SK-N-SH treated with all-trans-retinoic acid at 6 μM for 48 hours (cell line): Measurements from ENCODE around the gene SLC2A11.

ENCODE experiments used
- ATAC-seq: fragments of 200-7000 bp; cut with Tn5 transposase; 3 replicates; pipeline ENCODE4 v1.9.1; 2020; ENCODE audit warnings: mild to moderate bottlenecking, moderate library complexity
- BACH2 ChIP-seq: fragments of 250-450 bp; sonication (Bioruptor Pico); IDR thresholded peaks from 2 replicates; pipeline ENCODE4 v1.9.0; 2021; ENCODE audit warnings: mild to moderate bottlenecking, borderline replicate concordance
- CSDC2 ChIP-seq: fragments of 250-450 bp; sonication (Bioruptor Pico); IDR thresholded peaks from 2 replicates; pipeline ENCODE4 v1.5.0; 2020; ENCODE audit warnings: mild to moderate bottlenecking, moderate library complexity
- ESRRG ChIP-seq: fragments of 250-450 bp; sonication (Bioruptor Pico); IDR thresholded peaks from 2 replicates; pipeline ENCODE4 v1.6.1; 2021; ENCODE audit warnings: mild to moderate bottlenecking
- GLIS3 ChIP-seq: fragments of 250-450 bp; sonication (Bioruptor Pico); IDR thresholded peaks from 2 replicates; pipeline ENCODE4 v1.5.0; 2020; ENCODE audit warnings: mild to moderate bottlenecking, moderate library complexity
- ISL1 ChIP-seq: fragments of 250-450 bp; sonication (Bioruptor Pico); IDR thresholded peaks from 2 replicates; pipeline ENCODE4 v2.1.2; 2022; ENCODE audit warnings: mild to moderate bottlenecking, moderate library complexity
- OSR1 ChIP-seq: fragments of 250-450 bp; sonication (Bioruptor Pico); IDR thresholded peaks from 2 replicates; pipeline ENCODE4 v1.8.0; 2022; ENCODE audit warnings: moderate library complexity, mild to moderate bottlenecking, inconsistent platforms
- PPARA ChIP-seq: fragments of 250-450 bp; sonication (Bioruptor Pico); IDR thresholded peaks from 2 replicates; pipeline ENCODE4 v1.5.0; 2020; ENCODE audit warnings: mild to moderate bottlenecking, borderline replicate concordance
- RARB ChIP-seq: fragments of 250-450 bp; sonication (Bioruptor Pico); IDR thresholded peaks from 2 replicates; pipeline ENCODE4 v1.8.0; 2021; ENCODE audit warnings: mild to moderate bottlenecking, moderate library complexity
- SNAI2 ChIP-seq: fragments of 250-450 bp; sonication (Bioruptor Pico); IDR thresholded peaks from 2 replicates; pipeline ENCODE4 v1.5.0; 2020; ENCODE audit warnings: mild to moderate bottlenecking, moderate library complexity
- TCF4 ChIP-seq: fragments of 250-450 bp; sonication (Bioruptor Pico); IDR thresholded peaks from 2 replicates; pipeline ENCODE4 v1.8.0; 2021; ENCODE audit warnings: mild to moderate bottlenecking, moderate library complexity, borderline replicate concordance
- TOX ChIP-seq: fragments of 250-450 bp; sonication (Bioruptor Pico); IDR thresholded peaks from 2 replicates; pipeline ENCODE4 v1.8.0; 2021; ENCODE audit warnings: mild to moderate bottlenecking, moderate library complexity, borderline replicate concordance
- ZC3H10 ChIP-seq: fragments of 250-450 bp; sonication (Bioruptor Pico); IDR thresholded peaks from 2 replicates; pipeline ENCODE4 v1.5.1; 2021; ENCODE audit warnings: mild to moderate bottlenecking, moderate library complexity
- ZFP3 ChIP-seq: fragments of 250-450 bp; sonication (Bioruptor Pico); IDR thresholded peaks from 2 replicates; pipeline ENCODE4 v1.5.0; 2020; ENCODE audit warnings: mild to moderate bottlenecking, moderate library complexity
- ZNF565 ChIP-seq: fragments of 450-650 bp; formaldehyde crosslinking; conservative IDR thresholded peaks from 2 replicates; pipeline ENCODE4 v1.5.0; 2020; ENCODE audit warnings: low read depth, mild to moderate bottlenecking, moderate library complexity
- ZNF70 ChIP-seq: fragments of 450-650 bp; formaldehyde crosslinking; IDR thresholded peaks from 2 replicates; pipeline ENCODE4 v1.5.0; 2020; ENCODE audit warnings: mild to moderate bottlenecking, moderate library complexity
- TF ChIP-seq, protein P1 (sequence below): fragments of 250-450 bp; sonication (Bioruptor Pico); IDR thresholded peaks from 2 replicates; pipeline ENCODE4 v1.8.0; 2020; ENCODE audit warnings: mild to moderate bottlenecking, moderate library complexity, borderline replicate concordance
- TF ChIP-seq, protein P2 (sequence below): fragments of 250-450 bp; sonication (Bioruptor Pico); IDR thresholded peaks from 2 replicates; pipeline ENCODE4 v1.8.0; 2021; ENCODE audit warnings: low read depth, mild to moderate bottlenecking, moderate library complexity, borderline replicate concordance
- TF ChIP-seq, protein P3 (sequence below): fragments of 250-450 bp; sonication (Bioruptor Pico); IDR thresholded peaks from 2 replicates; pipeline ENCODE4 v1.5.1; 2020; ENCODE audit warnings: low read depth, mild to moderate bottlenecking, moderate library complexity
- TF ChIP-seq, protein P4 (sequence below): fragments of 250-450 bp; sonication (Bioruptor Pico); IDR thresholded peaks from 2 replicates; pipeline ENCODE4 v1.5.0; 2020; ENCODE audit warnings: mild to moderate bottlenecking, moderate library complexity

The SLC2A11 gene

DNA sequence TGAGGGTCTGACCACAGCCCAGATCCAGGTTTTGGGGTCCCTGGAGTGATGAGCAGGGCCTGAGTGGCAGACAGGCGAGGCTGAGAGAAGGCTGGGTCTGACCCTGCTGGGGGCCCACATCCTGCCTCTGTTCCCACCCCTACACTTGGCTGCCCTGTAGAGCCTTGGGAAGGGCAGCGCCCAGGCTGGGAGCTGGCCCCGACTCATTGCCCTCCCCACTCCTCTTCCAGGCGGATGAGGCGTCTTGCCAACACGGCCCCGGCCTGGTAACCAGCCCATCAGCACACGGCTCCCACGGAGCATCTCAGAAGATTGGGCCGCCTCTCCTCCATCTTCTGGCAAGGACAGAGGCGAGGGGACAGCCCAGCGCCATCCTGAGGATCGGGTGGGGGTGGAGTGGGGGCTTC is 23.8 kb upstream of the SLC2A11 start:
- TF ChIP-seq ISL1 (no peak), ESRRG (CRISPR knock-in tag) (no peak), ZFP3 (no peak), TOX (CRISPR knock-in tag) (no peak), OSR1 (no peak), ZNF70 (no peak), TCF4 (no peak), BACH2 (CRISPR knock-in tag) (no peak), ZNF565 (CRISPR knock-in tag) (no peak), ZC3H10 (CRISPR knock-in tag) (no peak), PPARA (CRISPR knock-in tag) (no peak), GLIS3 (CRISPR knock-in tag) (no peak)
- TF ChIP-seq, protein P1, sequence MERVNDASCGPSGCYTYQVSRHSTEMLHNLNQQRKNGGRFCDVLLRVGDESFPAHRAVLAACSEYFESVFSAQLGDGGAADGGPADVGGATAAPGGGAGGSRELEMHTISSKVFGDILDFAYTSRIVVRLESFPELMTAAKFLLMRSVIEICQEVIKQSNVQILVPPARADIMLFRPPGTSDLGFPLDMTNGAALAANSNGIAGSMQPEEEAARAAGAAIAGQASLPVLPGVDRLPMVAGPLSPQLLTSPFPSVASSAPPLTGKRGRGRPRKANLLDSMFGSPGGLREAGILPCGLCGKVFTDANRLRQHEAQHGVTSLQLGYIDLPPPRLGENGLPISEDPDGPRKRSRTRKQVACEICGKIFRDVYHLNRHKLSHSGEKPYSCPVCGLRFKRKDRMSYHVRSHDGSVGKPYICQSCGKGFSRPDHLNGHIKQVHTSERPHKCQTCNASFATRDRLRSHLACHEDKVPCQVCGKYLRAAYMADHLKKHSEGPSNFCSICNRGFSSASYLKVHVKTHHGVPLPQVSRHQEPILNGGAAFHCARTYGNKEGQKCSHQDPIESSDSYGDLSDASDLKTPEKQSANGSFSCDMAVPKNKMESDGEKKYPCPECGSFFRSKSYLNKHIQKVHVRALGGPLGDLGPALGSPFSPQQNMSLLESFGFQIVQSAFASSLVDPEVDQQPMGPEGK: no peak
- TF ChIP-seq, protein P2, sequence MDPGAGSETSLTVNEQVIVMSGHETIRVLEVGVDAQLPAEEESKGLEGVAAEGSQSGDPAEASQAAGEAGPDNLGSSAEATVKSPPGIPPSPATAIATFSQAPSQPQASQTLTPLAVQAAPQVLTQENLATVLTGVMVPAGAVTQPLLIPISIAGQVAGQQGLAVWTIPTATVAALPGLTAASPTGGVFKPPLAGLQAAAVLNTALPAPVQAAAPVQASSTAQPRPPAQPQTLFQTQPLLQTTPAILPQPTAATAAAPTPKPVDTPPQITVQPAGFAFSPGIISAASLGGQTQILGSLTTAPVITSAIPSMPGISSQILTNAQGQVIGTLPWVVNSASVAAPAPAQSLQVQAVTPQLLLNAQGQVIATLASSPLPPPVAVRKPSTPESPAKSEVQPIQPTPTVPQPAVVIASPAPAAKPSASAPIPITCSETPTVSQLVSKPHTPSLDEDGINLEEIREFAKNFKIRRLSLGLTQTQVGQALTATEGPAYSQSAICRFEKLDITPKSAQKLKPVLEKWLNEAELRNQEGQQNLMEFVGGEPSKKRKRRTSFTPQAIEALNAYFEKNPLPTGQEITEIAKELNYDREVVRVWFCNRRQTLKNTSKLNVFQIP (CRISPR knock-in tag): no peak
- TF ChIP-seq, protein P3, sequence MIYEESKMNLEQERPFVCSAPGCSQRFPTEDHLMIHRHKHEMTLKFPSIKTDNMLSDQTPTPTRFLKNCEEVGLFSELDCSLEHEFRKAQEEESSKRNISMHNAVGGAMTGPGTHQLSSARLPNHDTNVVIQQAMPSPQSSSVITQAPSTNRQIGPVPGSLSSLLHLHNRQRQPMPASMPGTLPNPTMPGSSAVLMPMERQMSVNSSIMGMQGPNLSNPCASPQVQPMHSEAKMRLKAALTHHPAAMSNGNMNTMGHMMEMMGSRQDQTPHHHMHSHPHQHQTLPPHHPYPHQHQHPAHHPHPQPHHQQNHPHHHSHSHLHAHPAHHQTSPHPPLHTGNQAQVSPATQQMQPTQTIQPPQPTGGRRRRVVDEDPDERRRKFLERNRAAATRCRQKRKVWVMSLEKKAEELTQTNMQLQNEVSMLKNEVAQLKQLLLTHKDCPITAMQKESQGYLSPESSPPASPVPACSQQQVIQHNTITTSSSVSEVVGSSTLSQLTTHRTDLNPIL (CRISPR knock-in tag): no peak

DNA sequence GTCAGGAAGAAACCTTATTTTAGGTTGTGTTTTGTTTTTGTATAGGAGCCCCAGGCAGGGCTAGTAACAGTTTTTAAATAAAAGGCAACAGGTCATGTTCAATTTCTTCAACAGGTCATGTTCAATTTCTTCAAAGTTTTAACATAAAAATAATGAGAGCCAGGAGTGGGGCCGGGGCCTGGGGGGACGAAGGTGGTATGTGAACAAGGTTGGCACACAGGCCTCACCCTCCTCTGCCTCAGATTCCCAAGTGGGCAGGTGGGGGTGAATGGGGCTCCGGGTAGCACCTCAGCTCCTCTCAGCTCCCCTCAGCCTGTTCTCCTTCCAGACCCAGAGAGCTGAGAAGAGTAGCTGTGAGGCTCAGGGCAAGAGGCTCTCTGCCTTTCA is 23.3 kb upstream of the SLC2A11 start:
- TF ChIP-seq, protein P4, sequence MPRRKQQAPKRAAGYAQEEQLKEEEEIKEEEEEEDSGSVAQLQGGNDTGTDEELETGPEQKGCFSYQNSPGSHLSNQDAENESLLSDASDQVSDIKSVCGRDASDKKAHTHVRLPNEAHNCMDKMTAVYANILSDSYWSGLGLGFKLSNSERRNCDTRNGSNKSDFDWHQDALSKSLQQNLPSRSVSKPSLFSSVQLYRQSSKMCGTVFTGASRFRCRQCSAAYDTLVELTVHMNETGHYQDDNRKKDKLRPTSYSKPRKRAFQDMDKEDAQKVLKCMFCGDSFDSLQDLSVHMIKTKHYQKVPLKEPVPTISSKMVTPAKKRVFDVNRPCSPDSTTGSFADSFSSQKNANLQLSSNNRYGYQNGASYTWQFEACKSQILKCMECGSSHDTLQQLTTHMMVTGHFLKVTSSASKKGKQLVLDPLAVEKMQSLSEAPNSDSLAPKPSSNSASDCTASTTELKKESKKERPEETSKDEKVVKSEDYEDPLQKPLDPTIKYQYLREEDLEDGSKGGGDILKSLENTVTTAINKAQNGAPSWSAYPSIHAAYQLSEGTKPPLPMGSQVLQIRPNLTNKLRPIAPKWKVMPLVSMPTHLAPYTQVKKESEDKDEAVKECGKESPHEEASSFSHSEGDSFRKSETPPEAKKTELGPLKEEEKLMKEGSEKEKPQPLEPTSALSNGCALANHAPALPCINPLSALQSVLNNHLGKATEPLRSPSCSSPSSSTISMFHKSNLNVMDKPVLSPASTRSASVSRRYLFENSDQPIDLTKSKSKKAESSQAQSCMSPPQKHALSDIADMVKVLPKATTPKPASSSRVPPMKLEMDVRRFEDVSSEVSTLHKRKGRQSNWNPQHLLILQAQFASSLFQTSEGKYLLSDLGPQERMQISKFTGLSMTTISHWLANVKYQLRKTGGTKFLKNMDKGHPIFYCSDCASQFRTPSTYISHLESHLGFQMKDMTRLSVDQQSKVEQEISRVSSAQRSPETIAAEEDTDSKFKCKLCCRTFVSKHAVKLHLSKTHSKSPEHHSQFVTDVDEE (CRISPR knock-in tag): no peak
- TF ChIP-seq TOX (CRISPR knock-in tag) (no peak), CSDC2 (CRISPR knock-in tag) (no peak), SNAI2 (CRISPR knock-in tag) (no peak), ISL1 (no peak), ZC3H10 (CRISPR knock-in tag) (no peak)
- TF ChIP-seq, protein P2 (CRISPR knock-in tag): no peak

More for the DNA sequence above, 23.8 kb upstream of the SLC2A11 start:
- no peak for ATAC-seq

DNA sequence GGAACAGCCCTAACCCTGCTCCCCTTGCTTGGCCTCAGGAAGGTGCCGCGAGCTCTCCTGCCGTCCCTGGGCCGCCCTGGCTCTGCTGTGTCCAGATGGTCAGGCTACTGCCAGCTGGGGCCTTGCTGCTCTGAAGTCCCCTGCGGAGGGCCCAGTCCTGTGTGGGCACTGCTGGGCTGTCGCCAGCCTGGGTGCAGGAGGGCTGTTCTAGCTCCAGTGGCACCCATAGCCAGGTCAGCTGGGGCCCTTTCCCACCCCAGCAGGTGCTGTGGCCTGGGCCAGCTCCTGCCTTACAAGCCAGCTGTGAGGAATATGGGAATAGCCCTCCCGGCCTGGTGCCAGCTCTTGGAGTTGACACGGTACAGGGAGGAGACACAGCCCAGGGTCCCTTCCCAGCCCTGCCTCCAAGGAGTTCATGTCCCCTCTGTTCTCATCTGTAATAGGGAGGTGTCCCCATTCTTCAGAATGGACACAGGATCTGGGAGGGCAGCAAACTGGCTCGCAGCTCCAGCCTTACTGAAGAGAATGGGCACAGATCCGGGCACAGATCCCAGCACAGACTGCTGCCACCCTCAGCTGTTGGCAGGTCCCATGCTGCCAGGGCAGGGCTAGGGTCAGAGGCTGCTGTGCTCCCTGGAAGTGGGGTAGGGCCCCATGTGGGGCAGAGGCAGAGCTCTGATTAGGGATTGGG is 22.7 kb upstream of the SLC2A11 start:
- TF ChIP-seq ZFP3: no peak
- TF ChIP-seq, protein P4 (CRISPR knock-in tag): no peak
- TF ChIP-seq RARB (CRISPR knock-in tag): no peak
- no peak for TF ChIP-seq CSDC2 (CRISPR knock-in tag)
- TF ChIP-seq OSR1: no peak
- no peak for TF ChIP-seq ISL1
- TF ChIP-seq, protein P2 (CRISPR knock-in tag): no peak
- no peak for TF ChIP-seq SNAI2 (CRISPR knock-in tag)
- TF ChIP-seq, protein P3 (CRISPR knock-in tag): no peak
- no peak for ATAC-seq

More for the DNA sequence above, 23.3 kb upstream of the SLC2A11 start:
- no peak for ATAC-seq
